Right atrium auricular region (tissue), 2 donors: ENCODE results near the gene CSMD2. TPM values are rescaled to one million over a fixed set of nuclear protein-coding genes. Genes with fewer than 3 reads are reported as not detected.

Experiments
- DNase-seq: peaks from one replicate; pipeline ENCODE4 v3.0.0-alpha.2; 2019; ENCODE audit warnings: low spot score
- H3K27ac ChIP-seq, 2 donors: fragments of 200-600 bp; sonication (generic); 1 replicate in 1 of 2; 2 replicates in 1 of 2; pipeline ENCODE4 v1.5.1; 2016 to 2019
- H3K27me3 ChIP-seq, 2 donors: fragments of 200-600 bp; sonication (generic); one replicate each; pipeline versions ENCODE4 v1.5.1 to v1.6.0; 2017 to 2019
- H3K36me3 ChIP-seq: fragments of 200-600 bp; sonication (generic); one replicate; pipeline ENCODE4 v1.5.1; 2016
- H3K4me1 ChIP-seq, 2 donors: fragments of 200-600 bp; sonication (generic); one replicate each; pipeline versions ENCODE4 v1.5.1 to v1.6.0; 2017 to 2019
- H3K4me3 ChIP-seq, 2 donors: fragments of 200-600 bp; sonication (generic); 1 replicate in 1 of 2; 2 replicates in 1 of 2; pipeline ENCODE4 v1.5.1; 2017 to 2019; ENCODE audit warnings: mild to moderate bottlenecking in 1 of 2, moderate library complexity in 1 of 2
- H3K9me3 ChIP-seq, 2 donors: fragments of 200-600 bp; sonication (generic); one replicate each; pipeline ENCODE4 v1.5.1; 2019
- CTCF ChIP-seq, 2 donors: fragments of 200-600 bp; sonication (generic); IDR thresholded peaks; one replicate each; pipeline ENCODE4 v1.5.1; 2019; ENCODE audit warnings: antibody characterized with exemption in 2 of 2
- total RNA-seq, 2 donors: library from RNA; depleted of rRNA; stranded (reverse); fragments of >200 nt; gene quantifications; one replicate each; pipeline ENCODE4 v1.1.0, GENCODE V29; 2016

The CSMD2 gene
- total RNA-seq, 2 donors from 2014 or later: 0.39 to 0.44 TPM

GRCh38 chr1:33615546-33615945, 549.5 kb downstream of the CSMD2 start:
- DNase-seq: no peak
- H3K27ac ChIP-seq: no peak overlapping the region
- TF ChIP-seq CTCF (IDR thresholded peaks at IDR 0.05): no peak
- no peaks in the 10 kb centered on the region for H3K9me3 ChIP-seq
- H3K27me3 ChIP-seq: no peaks in the 10 kb centered on the region
- H3K36me3 ChIP-seq: no peaks in the 10 kb centered on the region
- no peaks in the 10 kb centered on the region for H3K4me1 ChIP-seq
- no peak overlapping the region for H3K4me3 ChIP-seq

GRCh38 chr1:33610864-33611455, 554.1 kb downstream of the CSMD2 start:
- H3K9me3 ChIP-seq: no peaks in the 10 kb centered on the region
- H3K4me3 ChIP-seq: no peak overlapping the region
- H3K27me3 ChIP-seq: no peaks in the 10 kb centered on the region
- H3K27ac ChIP-seq: no peak overlapping the region
- TF ChIP-seq CTCF (IDR thresholded peaks at IDR 0.05): no peak
- DNase-seq: peak; percentile 58
- H3K36me3 ChIP-seq: no peaks in the 10 kb centered on the region
- H3K4me1 ChIP-seq: no peaks in the 10 kb centered on the region

GRCh38 chr1:33610391-33610790, 554.6 kb downstream of the CSMD2 start:
- Histone ChIP-seq H3K36me3 (no peaks in the 10 kb centered on the region), H3K4me3 (no peak overlapping the region), H3K27me3 (no peaks in the 10 kb centered on the region), H3K9me3 (no peaks in the 10 kb centered on the region), H3K27ac (no peak overlapping the region), H3K4me1 (no peaks in the 10 kb centered on the region)
- TF ChIP-seq CTCF (IDR thresholded peaks at IDR 0.05): no peak
- DNase-seq: no peak

- no peak for TF ChIP-seq CTCF (IDR thresholded peaks at IDR 0.05)
- Histone ChIP-seq H3K36me3 (no peaks in the 10 kb centered on the region), H3K4me1 (no peaks in the 10 kb centered on the region), H3K4me3 (no peak overlapping the region), H3K27ac (no peak overlapping the region), H3K9me3 (no peaks in the 10 kb centered on the region), H3K27me3 (no peaks in the 10 kb centered on the region)
- DNase-seq: peak; percentile 23
Observed at GRCh38 chr1:33609739-33610138, 555.3 kb downstream of the CSMD2 start.

- no peak for DNase-seq
- no peak overlapping the region for H3K4me3 ChIP-seq
- TF ChIP-seq CTCF (IDR thresholded peaks at IDR 0.05): no peak
- no peaks in the 10 kb centered on the region for H3K9me3 ChIP-seq
- no peaks in the 10 kb centered on the region for H3K4me1 ChIP-seq
- no peak overlapping the region for H3K27ac ChIP-seq
- no peaks in the 10 kb centered on the region for H3K36me3 ChIP-seq
- no peaks in the 10 kb centered on the region for H3K27me3 ChIP-seq
Observed at GRCh38 chr1:33608825-33609400, 556.1 kb downstream of the CSMD2 start.
